ENCODE measurements around the gene FYCO1.
A peak's percentile ranks its signal among the peaks of the same experiment; 100 is the strongest.

The FYCO1 gene

GRCh38 chr3:45880725-45881077, 114.9 kb downstream of the FYCO1 start:
- DNase-seq, result no peak

GRCh38 chr3:45878124-45878523, 117.5 kb downstream of the FYCO1 start:
- no peak for DNase-seq

GRCh38 chr3:45874677-45875346, 120.8 kb downstream of the FYCO1 start:
- no peak for DNase-seq

- DNase-seq, result no peak
Observed at GRCh38 chr3:45873638-45874037, 122.0 kb downstream of the FYCO1 start.

- DNase-seq, result no peak
Observed at GRCh38 chr3:45873036-45873435, 122.6 kb downstream of the FYCO1 start.

- DNase-seq, result no peak
Observed at GRCh38 chr3:45872569-45872968, 123.1 kb downstream of the FYCO1 start.

- DNase-seq, result no peak
Observed at GRCh38 chr3:45871780-45872179, 123.8 kb downstream of the FYCO1 start.

- DNase-seq, result peak; percentile 84
Observed at GRCh38 chr3:45870099-45870498, 125.5 kb downstream of the FYCO1 start.

- no peak for DNase-seq
Observed at GRCh38 chr3:45869638-45870037, 126.0 kb downstream of the FYCO1 start.

GRCh38 chr3:45868650-45869049, 127.0 kb downstream of the FYCO1 start:
- DNase-seq, result no peak

GRCh38 chr3:45868213-45868612, 127.4 kb downstream of the FYCO1 start:
- no peak for DNase-seq

Measured in CD4-positive, alpha-beta T cell treated with Interleukin-4 for 4 hours (primary cell).